HepG2 (cell line): ENCODE data around the gene KIAA0825. TPM values are rescaled to one million over a fixed set of nuclear protein-coding genes. Genes with fewer than 3 reads are reported as not detected.
A peak's percentile ranks its signal among the peaks of the same experiment; 100 is the strongest.

Experiments used
- ATAD3A ChIP-seq: sonication (generic); formaldehyde crosslinking; IDR thresholded peaks from 2 replicates; pipeline ENCODE4 v1.4.0; 2020; ENCODE audit warnings: missing genetic modification reagents
- CENPX ChIP-seq: sonication (generic); formaldehyde crosslinking; IDR thresholded peaks from 2 replicates; pipeline ENCODE4 v1.9.0; 2021; ENCODE audit warnings: mild to moderate bottlenecking, missing genetic modification reagents, moderate library complexity
- DNMT3B ChIP-seq: conservative IDR thresholded peaks from 2 replicates; pipeline ENCODE4 v1.6.1; 2016; ENCODE audit warnings: missing biosample characterization, control low read depth
- DPF2 ChIP-seq: sonication (generic); formaldehyde crosslinking; IDR thresholded peaks from 2 replicates; pipeline ENCODE4 v1.4.0; 2020; ENCODE audit warnings: mild to moderate bottlenecking, low read depth, missing genetic modification reagents, borderline replicate concordance
- ELF4 ChIP-seq: sonication (generic); formaldehyde crosslinking; IDR thresholded peaks from 2 replicates; pipeline ENCODE4 v1.5.0; 2020; ENCODE audit warnings: missing genetic modification reagents, mild to moderate bottlenecking, moderate library complexity, borderline replicate concordance
- GATA4 ChIP-seq: sonication (generic); IDR thresholded peaks from 2 replicates; pipeline ENCODE4 v1.6.1; 2016; ENCODE audit warnings: antibody characterized with exemption, low read depth, borderline replicate concordance
- KLF12 ChIP-seq: sonication (generic); formaldehyde crosslinking; IDR thresholded peaks from 2 replicates; pipeline ENCODE4 v1.4.0; 2020; ENCODE audit warnings: missing genetic modification reagents, borderline replicate concordance
- NCOA1 ChIP-seq: sonication (generic); formaldehyde crosslinking; IDR thresholded peaks from 2 replicates; pipeline ENCODE4 v1.9.0; 2021; ENCODE audit warnings: missing genetic modification reagents
- RBM39 ChIP-seq: fragments of 200-400 bp; formaldehyde crosslinking; IDR thresholded peaks from one replicate; pipeline ENCODE4 v1.6.1; 2018; ENCODE audit warnings: antibody characterized with exemption, mild to moderate bottlenecking, low read depth, low read length; ENCODE audit not compliant: poor library complexity, severe bottlenecking
- SOX5 ChIP-seq: IDR thresholded peaks from 2 replicates; pipeline ENCODE4 v1.6.1; 2016; ENCODE audit warnings: borderline replicate concordance
- SYNCRIP ChIP-seq: fragments of 200-400 bp; formaldehyde crosslinking; IDR thresholded peaks from 2 replicates; pipeline ENCODE4 v1.6.1; 2018; ENCODE audit warnings: mild to moderate bottlenecking, low read depth, low read length; ENCODE audit not compliant: insufficient read depth
- THAP11 ChIP-seq: IDR thresholded peaks from 2 replicates; pipeline ENCODE4 v1.6.1; 2016; ENCODE audit warnings: missing biosample characterization, missing genetic modification reagents
- ZNF34 ChIP-seq: sonication (generic); formaldehyde crosslinking; IDR thresholded peaks from 2 replicates; pipeline ENCODE4 v1.4.0; 2020; ENCODE audit warnings: mild to moderate bottlenecking, missing genetic modification reagents, borderline replicate concordance
- ZNF382 ChIP-seq: sonication (generic); formaldehyde crosslinking; IDR thresholded peaks from 2 replicates; pipeline ENCODE4 v1.5.0; 2020; ENCODE audit warnings: missing genetic modification reagents, mild to moderate bottlenecking, borderline replicate concordance
- ZNF577 ChIP-seq: sonication (generic); formaldehyde crosslinking; IDR thresholded peaks from 2 replicates; pipeline ENCODE4 v1.4.0; 2020; ENCODE audit warnings: mild to moderate bottlenecking, low read depth, missing genetic modification reagents, borderline replicate concordance
- ZSCAN20 ChIP-seq: sonication (generic); formaldehyde crosslinking; IDR thresholded peaks from 2 replicates; pipeline ENCODE4 v1.4.0; 2020; ENCODE audit warnings: missing genetic modification reagents, mild to moderate bottlenecking, borderline replicate concordance
- polyA plus RNA-seq, 8 experiments: library from polyadenylated mRNA; depleted of rRNA in 3 of 8; stranded (reverse) in 7 of 8; unstranded in 1 of 8; fragments of >200 nt; fragmentation: Illumina TruSeq in 4 of 8; extraction: Trizol in 4 of 8; gene quantifications; 2 replicates each; pipeline versions ENCODE4 v1.2.1 to v1.2.3, GENCODE V29; 2011 to 2016; ENCODE audit warnings: low read depth in 4 of 8, missing spikeins in 1 of 8, mixed read lengths in 1 of 8; ENCODE audit not compliant: insufficient read depth in 1 of 8
- total RNA-seq, 5 experiments: library from RNA; depleted of rRNA; stranded (reverse); fragments of >200 nt; fragmentation: Illumina TruSeq; extraction: Trizol; gene quantifications; 2 replicates each; pipeline ENCODE4 v1.2.3, GENCODE V29; 2016; ENCODE audit warnings: low read depth in 1 of 5
- TF ChIP-seq, protein P1 (sequence below): sonication (generic); formaldehyde crosslinking; IDR thresholded peaks from 2 replicates; pipeline ENCODE4 v1.5.1; 2020; ENCODE audit warnings: missing genetic modification reagents, mild to moderate bottlenecking, borderline replicate concordance
- TF ChIP-seq, protein P2 (sequence below): sonication (generic); formaldehyde crosslinking; IDR thresholded peaks from 2 replicates; pipeline ENCODE4 v1.5.0; 2020; ENCODE audit warnings: missing genetic modification reagents
- TF ChIP-seq, protein P3 (sequence below): sonication (generic); formaldehyde crosslinking; IDR thresholded peaks from 2 replicates; pipeline ENCODE4 v1.4.0; 2020; ENCODE audit warnings: missing genetic modification reagents, borderline replicate concordance

Gene KIAA0825
- total and polyA plus RNA-seq, 2 of the 13 experiments (the other 11 are each of a cell fraction or from before 2014, with no cell fraction given): 0.05 to 0.51 TPM

DNA sequence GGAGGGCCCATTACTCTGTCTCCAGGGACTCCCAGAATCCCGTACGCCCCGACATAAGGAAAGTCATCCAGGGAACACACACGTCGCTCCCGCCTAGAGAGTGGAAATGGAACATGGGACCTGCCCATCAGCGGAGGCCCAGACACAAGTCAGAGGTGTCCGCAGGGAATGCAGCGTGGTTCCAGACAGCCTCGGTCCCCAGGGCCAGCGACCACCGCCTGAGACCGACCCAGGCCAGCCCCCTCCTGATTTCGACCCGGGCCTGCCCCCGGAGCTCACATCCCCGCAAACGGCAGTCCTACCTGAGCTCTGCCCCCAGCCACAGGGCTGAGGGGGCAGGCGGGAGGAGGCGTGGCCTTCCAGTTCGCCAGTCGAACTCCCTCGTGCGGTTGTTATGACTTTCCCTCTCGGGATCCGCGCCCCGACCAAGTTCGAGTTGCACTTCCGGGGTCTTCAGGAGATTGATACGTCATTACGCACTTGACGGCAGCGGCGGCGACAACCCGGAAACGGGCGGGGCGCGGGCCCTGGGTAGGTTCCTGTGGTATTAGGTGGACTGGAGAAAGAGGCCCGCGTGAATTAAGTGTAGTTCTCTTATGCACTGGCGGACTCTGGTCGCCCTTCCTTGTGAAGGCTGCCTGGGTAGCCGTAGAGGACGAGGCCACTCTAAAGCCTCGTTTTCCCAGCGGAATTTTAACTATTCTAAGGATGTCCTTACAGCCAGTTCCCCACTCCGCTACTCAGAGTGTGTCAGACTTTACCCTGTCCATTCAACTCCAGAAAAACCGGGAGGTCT lies 507.0 kb downstream of the KIAA0825 start (continued):
- TF ChIP-seq, protein P1, sequence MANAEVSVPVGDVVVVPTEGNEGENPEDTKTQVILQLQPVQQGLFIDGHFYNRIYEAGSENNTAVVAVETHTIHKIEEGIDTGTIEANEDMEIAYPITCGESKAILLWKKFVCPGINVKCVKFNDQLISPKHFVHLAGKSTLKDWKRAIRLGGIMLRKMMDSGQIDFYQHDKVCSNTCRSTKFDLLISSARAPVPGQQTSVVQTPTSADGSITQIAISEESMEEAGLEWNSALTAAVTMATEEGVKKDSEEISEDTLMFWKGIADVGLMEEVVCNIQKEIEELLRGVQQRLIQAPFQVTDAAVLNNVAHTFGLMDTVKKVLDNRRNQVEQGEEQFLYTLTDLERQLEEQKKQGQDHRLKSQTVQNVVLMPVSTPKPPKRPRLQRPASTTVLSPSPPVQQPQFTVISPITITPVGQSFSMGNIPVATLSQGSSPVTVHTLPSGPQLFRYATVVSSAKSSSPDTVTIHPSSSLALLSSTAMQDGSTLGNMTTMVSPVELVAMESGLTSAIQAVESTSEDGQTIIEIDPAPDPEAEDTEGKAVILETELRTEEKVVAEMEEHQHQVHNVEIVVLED (CRISPR knock-in tag): peak; percentile 100
- TF ChIP-seq GATA4 (no peak), SYNCRIP (no peak), ZNF577 (CRISPR knock-in tag) (no peak), ELF4 (CRISPR knock-in tag) (peak; percentile 99), DPF2 (no peak), RBM39 (no peak), ZNF34 (CRISPR knock-in tag) (0 out of 2 replicates have a peak, but pooled peaks have one; percentile 40), CENPX (CRISPR knock-in tag) (no peak), NCOA1 (CRISPR knock-in tag) (no peak), ZSCAN20 (CRISPR knock-in tag) (no peak; the same call in 1 of the 2 replicates), DNMT3B (no peak; the same call in 1 of the 2 replicates), ZNF382 (CRISPR knock-in tag) (no peak), ATAD3A (CRISPR knock-in tag) (no peak), THAP11 (CRISPR knock-in tag) (peak; percentile 90), KLF12 (no peak), SOX5 (CRISPR knock-in tag) (peak; percentile 9; the same call in 1 of the 2 replicates)
- TF ChIP-seq, protein P2, sequence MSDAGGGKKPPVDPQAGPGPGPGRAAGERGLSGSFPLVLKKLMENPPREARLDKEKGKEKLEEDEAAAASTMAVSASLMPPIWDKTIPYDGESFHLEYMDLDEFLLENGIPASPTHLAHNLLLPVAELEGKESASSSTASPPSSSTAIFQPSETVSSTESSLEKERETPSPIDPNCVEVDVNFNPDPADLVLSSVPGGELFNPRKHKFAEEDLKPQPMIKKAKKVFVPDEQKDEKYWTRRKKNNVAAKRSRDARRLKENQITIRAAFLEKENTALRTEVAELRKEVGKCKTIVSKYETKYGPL (CRISPR knock-in tag): no peak
- TF ChIP-seq, protein P3, sequence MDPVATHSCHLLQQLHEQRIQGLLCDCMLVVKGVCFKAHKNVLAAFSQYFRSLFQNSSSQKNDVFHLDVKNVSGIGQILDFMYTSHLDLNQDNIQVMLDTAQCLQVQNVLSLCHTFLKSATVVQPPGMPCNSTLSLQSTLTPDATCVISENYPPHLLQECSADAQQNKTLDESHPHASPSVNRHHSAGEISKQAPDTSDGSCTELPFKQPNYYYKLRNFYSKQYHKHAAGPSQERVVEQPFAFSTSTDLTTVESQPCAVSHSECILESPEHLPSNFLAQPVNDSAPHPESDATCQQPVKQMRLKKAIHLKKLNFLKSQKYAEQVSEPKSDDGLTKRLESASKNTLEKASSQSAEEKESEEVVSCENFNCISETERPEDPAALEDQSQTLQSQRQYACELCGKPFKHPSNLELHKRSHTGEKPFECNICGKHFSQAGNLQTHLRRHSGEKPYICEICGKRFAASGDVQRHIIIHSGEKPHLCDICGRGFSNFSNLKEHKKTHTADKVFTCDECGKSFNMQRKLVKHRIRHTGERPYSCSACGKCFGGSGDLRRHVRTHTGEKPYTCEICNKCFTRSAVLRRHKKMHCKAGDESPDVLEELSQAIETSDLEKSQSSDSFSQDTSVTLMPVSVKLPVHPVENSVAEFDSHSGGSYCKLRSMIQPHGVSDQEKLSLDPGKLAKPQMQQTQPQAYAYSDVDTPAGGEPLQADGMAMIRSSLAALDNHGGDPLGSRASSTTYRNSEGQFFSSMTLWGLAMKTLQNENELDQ (CRISPR knock-in tag): no peak
